ENCODE measurements around the gene COL18A1.

DNA sequence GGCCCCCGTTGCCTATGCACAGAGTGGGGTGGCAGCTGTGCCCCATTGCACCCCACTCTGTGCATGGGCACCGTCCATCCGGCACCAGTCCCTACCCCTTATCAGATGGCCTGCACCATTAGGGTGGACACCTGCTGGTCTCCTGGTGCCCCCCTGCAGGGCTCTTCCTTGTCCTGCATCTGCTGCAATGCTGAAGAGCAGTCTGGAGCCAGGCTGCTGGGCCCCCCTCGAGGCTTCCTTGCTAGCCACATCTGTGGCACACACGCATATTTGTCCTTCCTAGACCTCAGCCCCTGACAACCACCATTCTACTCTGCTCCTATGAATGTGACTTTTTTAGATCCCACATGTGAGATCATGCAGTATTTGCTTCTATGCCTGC lies 56.4 kb downstream of the COL18A1 start:
- TF ChIP-seq CTCF (conservative IDR thresholded peaks at IDR 0.05; ENCODE audit: low read length) (no peak), EZH2phosphoT487 (IDR thresholded peaks at IDR 0.05; ENCODE audit: borderline replicate concordance) (no peak)

All from Loucy (cell line).